ENCODE results near the gene RHPN2. TPM values are rescaled to one million over a fixed set of nuclear protein-coding genes. Genes with fewer than 3 reads are reported as not detected.
"Not testable (repeated sequence)": the region's sequence is repeated elsewhere in the genome, so short reads cannot be mapped to it uniquely, and the experiment has no call there.

The RHPN2 gene
- total and polyA plus RNA-seq, 7 donors = 1.7 to 84.8 (median 3.2) TPM

- Histone ChIP-seq H3K27me3 (no peaks in the 10 kb centered on the region), H3K4me3 (no peak overlapping the region), H3K27ac (no peak overlapping the region), H3K9me3 (no peaks in the 10 kb centered on the region), H3K36me3 (no peaks in the 10 kb centered on the region), H3K4me1 (no peaks in the 10 kb centered on the region)
- 75 to 82% methylated on average over 8 of the region's 8 CpGs for whole genome bisulfite sequencing, 2 donors
- no peak for TF ChIP-seq POLR2AphosphoS5 (IDR thresholded peaks at IDR 0.05)
- TF ChIP-seq CTCF (IDR thresholded peaks at IDR 0.05) = no peak
- TF ChIP-seq POLR2A (IDR thresholded peaks at IDR 0.05) = no peak
- no peak for TF ChIP-seq EP300 (IDR thresholded peaks at IDR 0.05)
- DNase-seq = no peak
- intact Hi-C loops (cut with DNase I) = no loop called here
Measured at GRCh38 chr19:33024398-33024797, 40.3 kb downstream of the RHPN2 start.

GRCh38 chr19:33022472-33023116 is 42.1 kb downstream of the RHPN2 start:
- Histone ChIP-seq H3K36me3 (no peaks in the 10 kb centered on the region), H3K27ac (no peak overlapping the region), H3K4me3 (no peak overlapping the region), H3K27me3 (no peaks in the 10 kb centered on the region), H3K9me3 (no peaks in the 10 kb centered on the region), H3K4me1 (no peaks in the 10 kb centered on the region)
- 59 to 82% methylated on average over 11 of the region's 11 CpGs for WGBS, 2 donors
- no peak for DNase-seq
- intact Hi-C loops (cut with DNase I) = no loop called here
- no peak for TF ChIP-seq POLR2AphosphoS5 (IDR thresholded peaks at IDR 0.05)
- no peak for TF ChIP-seq EP300 (IDR thresholded peaks at IDR 0.05)
- no peak for TF ChIP-seq CTCF (IDR thresholded peaks at IDR 0.05)
- no peak for TF ChIP-seq POLR2A (IDR thresholded peaks at IDR 0.05)

- DNase-seq; H3K4me3 ChIP-seq; H3K9me3 ChIP-seq; intact Hi-C loops (cut with DNase I); H3K27ac ChIP-seq; H3K27me3 ChIP-seq; H3K4me1 ChIP-seq; H3K36me3 ChIP-seq: not testable (repeated sequence)
- 85 to 96% methylated on average over 4 of the region's 4 CpGs for WGBS, 2 donors
Measured at GRCh38 chr19:33010891-33011290, 53.8 kb downstream of the RHPN2 start.

- H3K4me3 ChIP-seq = no peak overlapping the region
- no peak overlapping the region for H3K27ac ChIP-seq
- TF ChIP-seq CTCF (IDR thresholded peaks at IDR 0.05) (no peak), POLR2AphosphoS5 (IDR thresholded peaks at IDR 0.05) (no peak), EP300 (IDR thresholded peaks at IDR 0.05) (no peak), POLR2A (IDR thresholded peaks at IDR 0.05) (no peak)
- no peaks in the 10 kb centered on the region for H3K9me3 ChIP-seq
- WGBS, 2 donors = 95 to 97% methylated on average over 4 of the region's 4 CpGs
- no peaks in the 10 kb centered on the region for H3K27me3 ChIP-seq
- no peak for DNase-seq
- intact Hi-C loops (cut with DNase I) = no loop called here
- H3K4me1 ChIP-seq = no peaks in the 10 kb centered on the region
- H3K36me3 ChIP-seq = no peaks in the 10 kb centered on the region
Measured at GRCh38 chr19:33008738-33009137, 56.0 kb downstream of the RHPN2 start.

GRCh38 chr19:33005440-33005839 is 59.2 kb downstream of the RHPN2 start:
- WGBS, 2 donors = 23 to 61% methylated on average over 5 of the region's 5 CpGs
- intact Hi-C loops (cut with DNase I) = no loop called here
- Histone ChIP-seq H3K9me3 (no peaks in the 10 kb centered on the region), H3K4me1 (no peaks in the 10 kb centered on the region), H3K36me3 (no peaks in the 10 kb centered on the region), H3K4me3 (no peak overlapping the region), H3K27ac (no peak overlapping the region), H3K27me3 (no peaks in the 10 kb centered on the region)
- DNase-seq = no peak
- TF ChIP-seq EP300 (IDR thresholded peaks at IDR 0.05) (no peak), POLR2A (IDR thresholded peaks at IDR 0.05) (no peak)

- H3K4me1 ChIP-seq; intact Hi-C loops (cut with DNase I); H3K27me3 ChIP-seq; H3K9me3 ChIP-seq; H3K36me3 ChIP-seq; H3K4me3 ChIP-seq; H3K27ac ChIP-seq; DNase-seq: not testable (repeated sequence)
- WGBS, 2 donors = 58 to 67% methylated on average over 6 of the region's 6 CpGs
Measured at GRCh38 chr19:33003424-33004024, 61.2 kb downstream of the RHPN2 start.

GRCh38 chr19:33002126-33002865 is 62.4 kb downstream of the RHPN2 start:
- 84 to 86% methylated on average over 15 of the region's 15 CpGs for WGBS, 2 donors
- H3K36me3 ChIP-seq; H3K4me1 ChIP-seq; DNase-seq; H3K9me3 ChIP-seq; intact Hi-C loops (cut with DNase I); H3K27me3 ChIP-seq; H3K27ac ChIP-seq; H3K4me3 ChIP-seq: not testable (repeated sequence)

Measured in sigmoid colon (tissue), 7 donors.